Spleen (tissue), 11 donors: ENCODE data around the gene TMPRSS4. TPM values are rescaled to one million over a fixed set of nuclear protein-coding genes. Genes with fewer than 3 reads are reported as not detected.
A peak's percentile ranks its signal among the peaks of the same experiment; 100 is the strongest.

Experiments
- DNase-seq: peaks from one replicate; pipeline ENCODE4 v3.0.0-alpha.2; 2020
- H3K27ac ChIP-seq, 8 donors: fragments of 200-600 bp; sonication (generic) in 7 of 8; 1 replicate in 4 of 8; 2 replicates in 4 of 8; pipeline versions ENCODE4 v1.5.0 to v1.8.0; 2016 to 2021; ENCODE audit warnings: inconsistent platforms in 4 of 8, mild to moderate bottlenecking in 4 of 8, moderate library complexity in 1 of 8
- H3K27me3 ChIP-seq, 7 donors: fragments of 200-600 bp; sonication (generic) in 6 of 7; replicated peaks in 1 of 7; 1 replicate in 4 of 7; 2 replicates in 3 of 7; pipeline versions ENCODE4 v1.5.0 to v1.8.0; 2016 to 2021; ENCODE audit warnings: inconsistent platforms in 3 of 7, mild to moderate bottlenecking in 1 of 7
- H3K36me3 ChIP-seq, 6 donors: fragments of 200-600 bp; sonication (generic) in 5 of 6; 1 replicate in 4 of 6; 2 replicates in 2 of 6; pipeline versions ENCODE4 v1.5.0 to v1.8.0; 2016 to 2021; ENCODE audit warnings: inconsistent platforms in 2 of 6
- H3K4me1 ChIP-seq, 6 donors: fragments of 200-600 bp; sonication (generic) in 5 of 6; 1 replicate in 3 of 6; 2 replicates in 3 of 6; pipeline versions ENCODE4 v1.5.0 to v1.8.0; 2016 to 2021; ENCODE audit warnings: inconsistent platforms in 3 of 6
- H3K4me3 ChIP-seq, 8 donors: fragments of 200-600 bp; sonication (generic) in 7 of 8; 1 replicate in 4 of 8; 2 replicates in 4 of 8; pipeline versions ENCODE4 v1.5.0 to v1.8.0; 2016 to 2021; ENCODE audit warnings: inconsistent platforms in 4 of 8, mild to moderate bottlenecking in 4 of 8, moderate library complexity in 2 of 8
- H3K9me3 ChIP-seq, 8 donors: fragments of 200-600 bp; sonication (generic) in 7 of 8; 1 replicate in 4 of 8; 2 replicates in 4 of 8; pipeline versions ENCODE4 v1.5.0 to v1.8.0; 2016 to 2021; ENCODE audit warnings: inconsistent platforms in 4 of 8
- POLR2A ChIP-seq, 3 donors: fragments of 450-650 bp; IDR thresholded peaks; one replicate each; pipeline ENCODE4 v1.5.1; 2017; ENCODE audit warnings: antibody characterized with exemption in 3 of 3, mild to moderate bottlenecking in 1 of 3
- POLR2AphosphoS5 ChIP-seq, 3 donors: sonication (generic); formaldehyde crosslinking; IDR thresholded peaks; one replicate each; pipeline ENCODE4 v1.5.1; 2017; ENCODE audit warnings: antibody characterized with exemption in 3 of 3
- WGBS, 5 donors: extraction: QIAGEN DNeasy Blood & Tissue Kit in 3 of 5; methylation state at CpG; one replicate each; pipeline versions ENCODE4 v1.1.5 to v1.1.7; 2013 to 2018; 5-methylcytosine and 5-hydroxymethylcytosine counted together
- intact Hi-C: fragments of 100-400 bp; cut with DNase I; formaldehyde crosslinking; loops from one replicate; pipeline ENCODE4 v1.15.0; 2023; ENCODE audit warnings: low total_unique reads
- polyA plus RNA-seq, 3 donors: library from polyadenylated mRNA; stranded (reverse); fragments of 200-250 nt; gene quantifications; one replicate each; pipeline ENCODE4 v1.2.1, GENCODE V29; 2013
- total RNA-seq, 7 donors: library from RNA; depleted of rRNA in 3 of 7; stranded (reverse); fragments of >200 nt in 3 of 7; fragmentation: NEBNext Ultra II Directional in 4 of 7; extraction: Animal tissue kit (Norgen Biotek cat#: 25700) in 4 of 7; gene quantifications; one replicate each; pipeline versions ENCODE4 v1.1.0 to v1.2.1, GENCODE V29; 2016 to 2021
- TF ChIP-seq, protein P1 (sequence below), 11 experiments: fragments of 200-600 bp in 7 of 11; fragments of 450-650 bp in 4 of 11; sonication (generic) in 4 of 11; IDR thresholded peaks in 8 of 11; conservative IDR thresholded peaks in 3 of 11; 1 replicate in 7 of 11; 2 replicates in 4 of 11; pipeline versions ENCODE4 v1.4.0 to v1.8.0; 2016 to 2021; ENCODE audit warnings: antibody characterized with exemption in 11 of 11, inconsistent platforms in 4 of 11, mild to moderate bottlenecking in 1 of 11
- donor health status: healthy with polysubstance abuse.
- donor health status: DM: no; HTN: no; CAD: no; lungs with moderate emphysema.
- donor health status: DM: no; HTN: no; CAD: no.
- donor health status: Bipolar disorder and iron deficiency.
- donor health status: healthy.
- donor health status: DM: no; HTN: no; CAD: no.
- donor health status: DM: yes; HTN: yes; CAD: no.

Gene TMPRSS4
- total and polyA plus RNA-seq, 10 donors = 0.09 to 1.4 (median 0.85) TPM; not detected in 3

DNA sequence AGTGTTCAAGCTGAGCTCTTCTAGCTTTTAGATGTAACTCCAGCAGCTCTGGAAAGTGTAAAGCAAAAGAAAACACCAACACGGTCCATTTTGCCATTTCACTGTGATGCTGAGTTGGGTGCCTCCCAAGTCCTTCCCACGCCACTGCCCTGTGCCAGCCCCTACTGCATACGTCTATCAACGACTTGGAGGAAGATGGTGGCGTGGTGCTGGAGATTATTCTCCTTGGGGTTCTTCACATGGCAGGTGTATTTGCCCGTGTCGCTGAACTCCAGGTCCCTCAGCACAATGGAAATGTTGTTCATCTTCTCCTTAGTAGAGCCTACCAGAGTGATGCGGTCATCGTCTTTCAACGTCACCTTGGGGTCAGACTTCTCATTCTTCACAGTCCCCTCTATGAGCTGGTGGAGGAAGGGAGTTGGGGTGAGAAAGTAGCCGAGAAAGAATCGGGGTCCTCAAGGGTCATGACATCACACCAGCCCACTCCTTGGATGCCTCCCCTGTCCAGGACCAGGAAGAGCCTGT, 66.8 kb downstream of the TMPRSS4 start:
- DNase-seq = no peak
- Histone ChIP-seq H3K27ac (no peak overlapping the region), H3K9me3 (no peaks in the 10 kb centered on the region), H3K4me3 (no peak overlapping the region), H3K4me1 (peaks cover 4 to 30% (median 9%) of the 10 kb centered on the region in 6 donors), H3K36me3 (no peaks in the 10 kb centered on the region), H3K27me3 (peaks cover 0 to 81% (median 26%) of the 10 kb centered on the region in 7 donors)
- intact Hi-C loops = no loop called here
- no peak for TF ChIP-seq POLR2A (IDR thresholded peaks at IDR 0.05)
- TF ChIP-seq, protein P1, sequence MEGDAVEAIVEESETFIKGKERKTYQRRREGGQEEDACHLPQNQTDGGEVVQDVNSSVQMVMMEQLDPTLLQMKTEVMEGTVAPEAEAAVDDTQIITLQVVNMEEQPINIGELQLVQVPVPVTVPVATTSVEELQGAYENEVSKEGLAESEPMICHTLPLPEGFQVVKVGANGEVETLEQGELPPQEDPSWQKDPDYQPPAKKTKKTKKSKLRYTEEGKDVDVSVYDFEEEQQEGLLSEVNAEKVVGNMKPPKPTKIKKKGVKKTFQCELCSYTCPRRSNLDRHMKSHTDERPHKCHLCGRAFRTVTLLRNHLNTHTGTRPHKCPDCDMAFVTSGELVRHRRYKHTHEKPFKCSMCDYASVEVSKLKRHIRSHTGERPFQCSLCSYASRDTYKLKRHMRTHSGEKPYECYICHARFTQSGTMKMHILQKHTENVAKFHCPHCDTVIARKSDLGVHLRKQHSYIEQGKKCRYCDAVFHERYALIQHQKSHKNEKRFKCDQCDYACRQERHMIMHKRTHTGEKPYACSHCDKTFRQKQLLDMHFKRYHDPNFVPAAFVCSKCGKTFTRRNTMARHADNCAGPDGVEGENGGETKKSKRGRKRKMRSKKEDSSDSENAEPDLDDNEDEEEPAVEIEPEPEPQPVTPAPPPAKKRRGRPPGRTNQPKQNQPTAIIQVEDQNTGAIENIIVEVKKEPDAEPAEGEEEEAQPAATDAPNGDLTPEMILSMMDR (IDR thresholded peaks at IDR 0.05 in 8 of 11, conservative IDR thresholded peaks at IDR 0.05 in 3 of 11) = peak in 1 of 11 experiments; percentile 18
- 74 to 82% (median 78%) methylated on average over 12 of the region's 12 CpGs for WGBS, 5 donors

GRCh38 chr11:118144301-118145268, 67.7 kb downstream of the TMPRSS4 start:
- no peak overlapping the region for H3K27ac ChIP-seq
- peaks cover 0 to 86% (median 26%) of the 10 kb centered on the region in 7 donors for H3K27me3 ChIP-seq
- no peak for DNase-seq
- no peaks in the 10 kb centered on the region for H3K36me3 ChIP-seq
- peak overlapping the region in 1 of 8 donors; percentile 91 for H3K4me3 ChIP-seq
- H3K4me1 ChIP-seq = peaks cover 4 to 30% (median 9%) of the 10 kb centered on the region in 6 donors
- TF ChIP-seq, protein P1 (IDR thresholded peaks at IDR 0.05 in 8 of 11, conservative IDR thresholded peaks at IDR 0.05 in 3 of 11) = no peak
- no peak for TF ChIP-seq POLR2A (IDR thresholded peaks at IDR 0.05)
- no peak for TF ChIP-seq POLR2AphosphoS5 (IDR thresholded peaks at IDR 0.05)
- intact Hi-C loops = no loop called here
- WGBS, 5 donors = 61 to 71% (median 65%) methylated on average over 18 to 20 of the region's 20 CpGs
- H3K9me3 ChIP-seq = no peaks in the 10 kb centered on the region

DNA sequence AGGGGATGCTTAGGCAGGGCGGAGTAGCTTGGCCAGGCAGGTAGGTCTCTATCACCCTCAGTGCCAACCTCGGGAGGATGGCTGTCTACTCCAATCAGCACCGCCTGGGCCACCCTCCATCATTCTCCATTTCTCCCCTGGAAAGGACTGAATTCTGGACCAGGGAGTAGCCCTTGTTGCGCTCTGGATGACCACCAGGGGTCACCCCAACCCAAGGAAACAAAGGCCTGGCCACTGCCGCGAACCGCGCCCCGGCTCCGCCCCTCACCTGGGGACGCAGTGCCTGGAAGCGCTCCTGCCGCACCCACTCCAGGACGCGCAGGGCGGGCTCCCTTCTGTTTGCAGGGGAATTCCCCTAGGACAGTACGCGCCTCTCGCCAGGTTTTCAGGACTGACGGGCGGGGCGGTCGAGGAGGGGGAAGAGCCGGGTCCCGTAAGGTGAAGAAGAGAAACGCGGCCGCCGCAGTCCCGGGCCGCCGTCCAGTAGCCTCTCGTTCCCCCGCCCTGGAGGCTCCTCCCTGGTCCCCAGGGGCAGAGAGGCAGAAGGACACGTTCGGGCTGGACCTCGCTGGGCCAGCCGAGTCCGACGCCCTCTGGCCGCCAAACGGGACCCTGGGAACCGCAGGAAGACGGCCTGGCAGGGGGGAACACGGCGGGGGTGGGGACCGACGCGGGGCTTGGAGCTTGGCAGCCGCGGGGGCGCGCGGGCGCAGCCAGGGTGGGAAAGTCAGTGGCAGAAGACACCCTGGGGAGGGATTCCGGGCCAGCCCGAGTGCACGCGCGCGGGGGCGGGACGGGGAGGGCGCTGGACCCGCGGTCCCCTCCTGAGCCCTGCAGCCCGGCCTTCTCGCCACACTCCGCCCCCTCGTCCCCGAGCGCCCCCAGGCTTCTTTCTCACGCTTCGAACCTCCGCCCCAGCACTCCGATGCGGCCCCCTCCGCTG, 68.7 kb downstream of the TMPRSS4 start:
- TF ChIP-seq, protein P1 (IDR thresholded peaks at IDR 0.05 in 8 of 11, conservative IDR thresholded peaks at IDR 0.05 in 3 of 11) = peak; percentile 90 to 98 (median 95)
- TF ChIP-seq POLR2AphosphoS5 (IDR thresholded peaks at IDR 0.05) (peak; percentile 32 to 75 (median 58)), POLR2A (IDR thresholded peaks at IDR 0.05) (no peak)

More for the DNA sequence above, 68.7 kb downstream of the TMPRSS4 start:
- no peaks in the 10 kb centered on the region for H3K36me3 ChIP-seq
- WGBS, 5 donors = 0 to 2% (median 1%) methylated on average over 25 to 78 of the region's 78 CpGs
- DNase-seq = peak; percentile 94
- peak overlapping the region; percentile 60 to 91 (median 65) for H3K4me3 ChIP-seq
- intact Hi-C loops = no loop called here
- H3K4me1 ChIP-seq = peaks cover 4 to 30% (median 9%) of the 10 kb centered on the region in 6 donors
- H3K9me3 ChIP-seq = no peaks in the 10 kb centered on the region
- peaks cover 0 to 84% (median 26%) of the 10 kb centered on the region in 7 donors for H3K27me3 ChIP-seq
- H3K27ac ChIP-seq = peak overlapping the region in 1 of 8 donors; percentile 39
